HG03060 (cell line): ENCODE results near the gene CTSF.
"Not testable (repeated sequence)": the region's sequence is repeated elsewhere in the genome, so short reads cannot be mapped to it uniquely, and the experiment has no call there.

Source experiments
- ATAC-seq: cut with Tn5 transposase; IDR thresholded peaks from one replicate; pipeline ENCODE4 v1.9.1; 2021; ENCODE audit warnings: low read depth, moderate number of reproducible peaks; ENCODE audit not compliant: unreplicated experiment

CTSF gene

GRCh38 chr11:66568124-66568916 lies at the start of gene CTSF:
Gene CTSF, minus strand, starts transcription at chr11:66568606. Its CDS starts 120 bp downstream, at chr11:66568486.
- ATAC-seq = no peak

- ATAC-seq = no peak
Measured at GRCh38 chr11:66617155-66617834, 48.9 kb upstream of the CTSF start.

GRCh38 chr11:66616379-66617154 lies 48.2 kb upstream of the CTSF start, which contains the start of gene RBM14:
Gene RBM14, plus strand, starts transcription at chr11:66616630. Its CDS starts 91 bp downstream, at chr11:66616721.
- ATAC-seq = peak; percentile 82

GRCh38 chr11:66614073-66614472 lies 45.7 kb upstream of the CTSF start:
- no peak for ATAC-seq

- no peak for ATAC-seq
Measured at GRCh38 chr11:66612458-66612857, 44.1 kb upstream of the CTSF start.

GRCh38 chr11:66609721-66610617 lies 41.6 kb upstream of the CTSF start:
- ATAC-seq = no peak

GRCh38 chr11:66607126-66607834 lies 38.9 kb upstream of the CTSF start:
- ATAC-seq = no peak

GRCh38 chr11:66606608-66607007 lies 38.2 kb upstream of the CTSF start:
- not testable (repeated sequence) for ATAC-seq

- no peak for ATAC-seq
Measured at GRCh38 chr11:66604155-66604554, 35.7 kb upstream of the CTSF start.

GRCh38 chr11:66603072-66603471 lies 34.7 kb upstream of the CTSF start:
- no peak for ATAC-seq

- no peak for ATAC-seq
Measured at GRCh38 chr11:66600631-66601233, 32.3 kb upstream of the CTSF start.

GRCh38 chr11:66600219-66600618 lies 31.8 kb upstream of the CTSF start:
- ATAC-seq = no peak

GRCh38 chr11:66598993-66599392 lies 30.6 kb upstream of the CTSF start:
- ATAC-seq = no peak

GRCh38 chr11:66595245-66595904 lies 27.0 kb upstream of the CTSF start:
- ATAC-seq = no peak

GRCh38 chr11:66593650-66594049 lies 25.2 kb upstream of the CTSF start:
- no peak for ATAC-seq

GRCh38 chr11:66593303-66593635 lies 24.9 kb upstream of the CTSF start:
- no peak for ATAC-seq

GRCh38 chr11:66592457-66593302 lies 24.3 kb upstream of the CTSF start, which contains the start of the genes CCDC87 and CCS:
Gene CCDC87, minus strand, starts transcription at chr11:66593063. Its CDS starts 48 bp downstream, at chr11:66593015.
Gene CCS, plus strand, starts transcription at chr11:66593185. Its CDS starts 77 bp downstream, at chr11:66593262.
- peak; percentile 71 for ATAC-seq

GRCh38 chr11:66591175-66591574 lies 22.8 kb upstream of the CTSF start:
- no peak for ATAC-seq
